RWPE2 (cell line): ENCODE data around the gene RNF186.

Experiments used
- ATAC-seq: fragments of 200-7000 bp; cut with Tn5 transposase; 3 replicates; pipeline ENCODE4 v1.9.1; 2021; ENCODE audit warnings: low read depth
- DNase-seq: peaks from one replicate; pipeline ENCODE4 v3.0.0-alpha.2; 2020; ENCODE audit warnings: low spot score
- H3K27ac ChIP-seq: fragments of 450-650 bp; 2 replicates; pipeline ENCODE4 v1.5.1; 2017; ENCODE audit warnings: mild to moderate bottlenecking; ENCODE audit not compliant: poor library complexity, severe bottlenecking
- H3K27me3 ChIP-seq: fragments of 250-450 bp; sonication (Bioruptor Pico); 2 replicates; pipeline ENCODE4 v1.5.1; 2021; ENCODE audit warnings: mild to moderate bottlenecking, moderate library complexity; ENCODE audit not compliant: insufficient read depth, poor library complexity, severe bottlenecking
- H3K36me3 ChIP-seq: fragments of 250-450 bp; sonication (Bioruptor Pico); 2 replicates; pipeline ENCODE4 v1.5.1; 2020; ENCODE audit warnings: low read depth, mild to moderate bottlenecking, moderate library complexity
- H3K4me1 ChIP-seq: fragments of 250-450 bp; sonication (Bioruptor Pico); 2 replicates; pipeline ENCODE4 v1.5.1; 2021; ENCODE audit warnings: mild to moderate bottlenecking, moderate library complexity; ENCODE audit not compliant: insufficient read depth, poor library complexity, severe bottlenecking
- H3K4me3 ChIP-seq: fragments of 250-450 bp; sonication (Bioruptor Pico); 2 replicates; pipeline ENCODE4 v1.5.1; 2021; ENCODE audit warnings: mild to moderate bottlenecking, moderate library complexity; ENCODE audit not compliant: severe bottlenecking
- H3K9me3 ChIP-seq: fragments of 250-450 bp; sonication (Bioruptor Pico); 2 replicates; pipeline ENCODE4 v1.5.1; 2021; ENCODE audit warnings: mild to moderate bottlenecking, moderate library complexity; ENCODE audit not compliant: severe bottlenecking
- TF ChIP-seq, protein P1 (sequence below): fragments of 450-650 bp; IDR thresholded peaks from one replicate; pipeline ENCODE4 v1.5.1; 2017; ENCODE audit warnings: mild to moderate bottlenecking, moderate library complexity; ENCODE audit not compliant: poor library complexity, severe bottlenecking

The RNF186 gene

DNA sequence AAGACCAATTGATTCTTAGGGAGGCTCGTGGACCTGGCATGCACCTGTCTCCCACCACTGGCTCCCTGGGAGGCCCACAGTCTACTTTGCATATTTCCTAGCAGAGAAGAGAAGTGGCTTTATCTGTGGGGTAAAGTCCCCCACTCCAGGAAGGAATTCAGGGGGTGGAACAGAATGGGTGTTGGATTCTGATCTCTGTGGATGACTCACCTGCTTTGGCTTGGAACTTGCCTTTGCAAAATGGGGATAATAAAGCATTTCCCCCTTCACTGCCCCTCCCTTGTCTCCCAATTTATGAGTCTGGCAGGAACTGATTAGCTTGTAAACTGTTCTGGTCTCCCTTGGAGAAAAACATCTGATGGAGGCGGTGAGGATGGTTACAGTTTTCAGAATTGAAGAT, 46.0 kb upstream of the RNF186 start:
- H3K9me3 ChIP-seq, result no peaks in the 10 kb centered on the region
- TF ChIP-seq, protein P1, sequence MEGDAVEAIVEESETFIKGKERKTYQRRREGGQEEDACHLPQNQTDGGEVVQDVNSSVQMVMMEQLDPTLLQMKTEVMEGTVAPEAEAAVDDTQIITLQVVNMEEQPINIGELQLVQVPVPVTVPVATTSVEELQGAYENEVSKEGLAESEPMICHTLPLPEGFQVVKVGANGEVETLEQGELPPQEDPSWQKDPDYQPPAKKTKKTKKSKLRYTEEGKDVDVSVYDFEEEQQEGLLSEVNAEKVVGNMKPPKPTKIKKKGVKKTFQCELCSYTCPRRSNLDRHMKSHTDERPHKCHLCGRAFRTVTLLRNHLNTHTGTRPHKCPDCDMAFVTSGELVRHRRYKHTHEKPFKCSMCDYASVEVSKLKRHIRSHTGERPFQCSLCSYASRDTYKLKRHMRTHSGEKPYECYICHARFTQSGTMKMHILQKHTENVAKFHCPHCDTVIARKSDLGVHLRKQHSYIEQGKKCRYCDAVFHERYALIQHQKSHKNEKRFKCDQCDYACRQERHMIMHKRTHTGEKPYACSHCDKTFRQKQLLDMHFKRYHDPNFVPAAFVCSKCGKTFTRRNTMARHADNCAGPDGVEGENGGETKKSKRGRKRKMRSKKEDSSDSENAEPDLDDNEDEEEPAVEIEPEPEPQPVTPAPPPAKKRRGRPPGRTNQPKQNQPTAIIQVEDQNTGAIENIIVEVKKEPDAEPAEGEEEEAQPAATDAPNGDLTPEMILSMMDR, result no peak
- ATAC-seq, result peak; percentile 67

DNA sequence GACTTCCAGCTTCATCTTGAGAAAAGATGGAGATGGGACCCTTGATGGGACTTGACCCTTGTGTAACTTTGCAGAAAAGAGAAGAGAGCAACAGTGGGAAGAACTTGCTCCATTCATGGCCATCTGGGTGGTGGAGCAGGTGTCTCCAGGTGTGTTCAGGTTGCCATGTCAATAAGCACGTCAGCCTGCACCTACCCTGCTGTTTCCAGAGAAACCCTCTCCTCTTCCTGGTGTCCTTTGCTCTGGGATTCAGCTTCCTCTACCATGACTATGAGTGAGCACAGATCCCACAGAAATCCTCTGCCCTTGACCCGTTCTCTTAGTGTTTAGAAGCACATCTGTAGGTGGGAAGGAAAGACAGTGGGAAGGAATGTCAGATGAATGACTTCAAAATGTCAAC, 45.3 kb upstream of the RNF186 start:
- H3K9me3 ChIP-seq, result no peaks in the 10 kb centered on the region
- TF ChIP-seq, protein P1, result no peak
- no peak overlapping the region for H3K4me3 ChIP-seq
- H3K27me3 ChIP-seq, result no peaks in the 10 kb centered on the region
- ATAC-seq (no peak), DNase-seq (no peak)
- H3K27ac ChIP-seq, result no peak overlapping the region
- peaks cover 10% of the 10 kb centered on the region for H3K4me1 ChIP-seq
- no peaks in the 10 kb centered on the region for H3K36me3 ChIP-seq

More for the DNA sequence above, 46.0 kb upstream of the RNF186 start:
- Histone ChIP-seq H3K27me3 (no peaks in the 10 kb centered on the region), H3K4me1 (peaks cover 10% of the 10 kb centered on the region), H3K4me3 (no peak overlapping the region), H3K36me3 (no peaks in the 10 kb centered on the region), H3K27ac (no peak overlapping the region)
- no peak for DNase-seq

DNA sequence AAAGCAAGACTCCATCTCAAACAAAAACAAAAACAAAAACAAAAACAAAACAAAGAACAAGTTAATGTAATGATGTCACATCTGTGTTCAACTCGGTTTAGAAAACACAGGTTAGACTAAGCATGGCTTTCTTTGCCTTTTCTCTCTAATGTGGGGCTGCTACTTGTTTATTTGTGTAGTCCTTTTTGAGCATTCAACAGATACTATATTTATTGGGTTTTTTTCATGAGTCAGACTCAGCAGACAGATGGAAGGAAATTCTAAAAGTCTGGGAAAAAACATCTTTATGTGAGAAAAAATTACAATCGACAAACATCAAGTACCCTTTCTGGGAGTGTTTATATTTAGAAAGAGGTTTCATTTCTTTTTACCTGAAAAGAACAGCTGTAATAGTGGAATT, 44.8 kb upstream of the RNF186 start:
- DNase-seq (no peak), ATAC-seq (no peak)
- H3K27me3 ChIP-seq, result no peaks in the 10 kb centered on the region
- H3K4me1 ChIP-seq, result peaks cover 10% of the 10 kb centered on the region
- no peaks in the 10 kb centered on the region for H3K9me3 ChIP-seq
- no peaks in the 10 kb centered on the region for H3K36me3 ChIP-seq
- TF ChIP-seq, protein P1, result no peak
- no peak overlapping the region for H3K4me3 ChIP-seq
- H3K27ac ChIP-seq, result no peak overlapping the region

- ATAC-seq, result no peak
These were observed 43.8 kb upstream of the RNF186 start for GRCh38 chr1:19858893-19859292.

GRCh38 chr1:19854866-19855265, 39.8 kb upstream of the RNF186 start:
- TF ChIP-seq, protein P1, result no peak
- Histone ChIP-seq H3K27ac (no peak overlapping the region), H3K27me3 (no peaks in the 10 kb centered on the region), H3K4me1 (no peaks in the 10 kb centered on the region), H3K36me3 (no peaks in the 10 kb centered on the region), H3K9me3 (no peaks in the 10 kb centered on the region), H3K4me3 (no peak overlapping the region)
- no peak for ATAC-seq
- DNase-seq, result no peak

More at GRCh38 chr1:19858893-19859292, 43.8 kb upstream of the RNF186 start:
- TF ChIP-seq, protein P1, result no peak
- Histone ChIP-seq H3K36me3 (no peaks in the 10 kb centered on the region), H3K27ac (no peak overlapping the region), H3K4me3 (no peak overlapping the region), H3K4me1 (peaks cover 6% of the 10 kb centered on the region), H3K27me3 (no peaks in the 10 kb centered on the region), H3K9me3 (no peaks in the 10 kb centered on the region)
- DNase-seq, result no peak
